Stimulated activated CD8-positive, alpha-beta memory T cell treated with anti-CD3 and anti-CD28 coated beads, Interleukin-15, amount 100 ng/mL, for 48 hours (primary cell): ENCODE data around the gene PAX7.

Experiments
- DNase-seq, 2 donors: peaks; one replicate each; pipeline ENCODE4 v3.0.0-alpha.2; 2020; ENCODE audit warnings: low read depth in 2 of 2

PAX7 gene

DNA sequence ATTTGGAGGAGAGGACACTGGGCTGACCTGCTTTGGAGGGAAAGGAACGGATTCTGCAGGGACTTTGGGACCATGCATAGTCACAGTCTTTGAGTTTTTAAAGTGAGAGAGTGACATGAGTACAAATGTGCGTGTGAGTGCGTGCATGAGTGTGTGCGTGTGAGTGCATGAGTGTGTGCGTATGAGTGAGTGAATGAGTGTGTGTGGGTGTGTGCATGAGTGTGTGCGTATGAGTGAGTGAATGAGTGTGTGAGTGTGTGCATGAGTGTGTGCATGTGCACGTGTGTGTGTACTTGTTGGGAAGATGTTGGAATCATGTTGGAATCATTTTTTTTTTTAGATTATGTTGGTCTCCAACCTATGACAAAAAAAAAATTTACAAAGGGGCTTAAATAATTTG, 70.5 kb downstream of the PAX7 start:
- no peak for DNase-seq

DNA sequence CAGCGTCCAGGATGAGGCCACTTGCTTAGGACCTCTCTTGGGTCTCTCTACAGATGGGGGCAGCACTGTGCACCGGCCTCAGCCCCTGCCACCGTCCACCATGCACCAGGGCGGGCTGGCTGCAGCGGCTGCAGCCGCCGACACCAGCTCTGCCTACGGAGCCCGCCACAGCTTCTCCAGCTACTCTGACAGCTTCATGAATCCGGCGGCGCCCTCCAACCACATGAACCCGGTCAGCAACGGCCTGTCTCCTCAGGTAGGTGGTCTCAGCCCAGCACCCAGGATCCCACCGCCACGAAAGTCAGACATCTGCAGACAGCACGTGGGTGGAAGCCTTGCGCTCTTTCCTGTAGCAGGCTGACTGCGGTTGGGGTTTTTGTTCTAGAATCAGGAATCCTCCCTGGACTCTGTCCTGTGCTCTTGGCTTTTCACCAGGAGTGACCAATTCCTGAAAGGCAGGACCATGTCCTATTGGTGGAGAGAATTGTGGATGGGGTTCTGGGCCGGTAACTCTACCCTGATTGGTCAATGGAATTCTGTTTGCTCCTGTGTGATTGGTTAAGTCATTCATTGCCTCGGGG, 72.5 kb downstream of the PAX7 start:
- no peak for DNase-seq

DNA sequence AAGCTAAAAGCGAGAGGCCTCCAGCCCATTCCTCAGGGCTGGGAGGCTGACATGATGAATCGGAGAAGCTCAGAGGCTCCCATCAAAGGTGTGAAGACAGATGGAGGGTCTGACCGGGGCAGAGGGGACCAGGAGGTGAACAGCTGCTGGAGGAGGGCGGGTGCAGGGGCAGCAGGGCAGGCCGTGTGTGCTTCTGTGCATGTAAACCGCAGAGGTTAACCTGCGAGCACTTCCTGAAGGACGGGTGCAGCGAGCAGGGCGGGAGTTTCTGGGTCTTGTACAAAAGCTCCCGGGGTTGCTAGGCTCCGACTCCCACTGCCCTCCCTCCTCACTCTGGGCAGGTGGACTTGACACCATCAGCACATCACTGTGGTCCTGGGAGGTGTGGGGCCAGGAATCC, 75.2 kb downstream of the PAX7 start:
- DNase-seq, result no peak

DNA sequence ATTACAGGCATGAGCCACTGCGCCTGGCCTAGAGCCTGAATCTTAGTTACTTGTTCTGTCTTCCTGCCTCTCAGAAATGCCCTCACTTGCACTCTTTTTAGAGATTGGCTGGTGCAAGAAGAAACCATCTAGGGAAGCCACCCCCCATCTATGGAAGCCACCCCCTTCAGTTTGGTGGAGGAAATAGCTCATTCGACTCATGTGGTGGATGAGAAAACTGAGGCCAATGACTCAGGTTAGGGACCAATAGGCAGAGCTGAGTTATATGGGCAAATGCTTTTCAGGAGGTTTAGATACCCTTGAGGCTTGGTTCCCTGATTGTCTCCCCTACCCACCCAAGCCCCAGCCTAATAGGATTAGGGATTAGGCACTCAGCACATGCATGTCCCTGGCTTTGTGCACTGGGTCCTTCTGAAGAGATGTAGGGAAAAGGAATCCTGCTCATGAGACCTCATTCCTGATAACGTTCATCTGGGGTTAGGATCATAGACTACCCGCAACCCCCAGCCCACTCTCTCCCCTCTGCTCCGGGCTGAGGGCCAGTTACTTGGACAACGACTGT, 77.1 kb downstream of the PAX7 start:
- DNase-seq, result no peak

DNA sequence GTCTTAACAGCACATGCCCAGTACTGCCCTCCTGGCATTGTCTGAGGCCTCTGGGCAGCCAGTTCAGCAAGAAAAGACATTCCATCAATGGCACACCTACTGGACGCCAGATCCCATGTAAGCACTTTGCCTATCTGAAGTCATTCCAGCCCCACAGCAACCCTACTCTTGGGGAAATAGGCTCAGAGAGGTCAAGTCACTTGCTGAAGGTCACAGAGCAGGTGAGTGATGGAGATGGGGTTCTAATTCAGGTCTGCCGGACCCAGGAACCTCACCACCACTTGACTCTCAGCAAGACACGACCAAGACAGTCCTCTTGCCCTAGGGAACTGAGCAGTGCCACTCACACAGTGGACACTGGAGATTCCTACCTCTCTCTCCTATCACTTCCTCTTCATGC, 79.4 kb downstream of the PAX7 start:
- DNase-seq, result no peak

DNA sequence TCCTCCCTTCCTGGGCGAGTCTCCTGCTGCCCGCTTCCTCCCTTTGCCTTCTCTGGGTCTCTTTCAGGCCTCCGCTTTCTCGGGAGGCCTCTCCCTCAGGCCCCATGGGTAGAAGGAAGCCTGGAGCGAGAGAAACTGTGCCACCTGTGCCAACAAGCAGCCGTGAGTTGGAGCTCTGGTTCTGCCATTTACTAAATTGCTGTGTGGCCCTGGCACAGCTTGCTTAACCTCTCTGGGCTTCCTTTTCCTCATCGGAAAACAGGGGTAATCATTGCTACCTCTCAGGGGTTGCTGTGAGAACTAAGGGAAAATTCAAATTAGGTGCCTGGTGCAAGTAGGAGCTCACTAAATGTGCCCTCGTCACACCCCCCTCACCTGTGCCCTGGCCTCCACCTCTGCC, 80.4 kb downstream of the PAX7 start:
- no peak for DNase-seq

DNA sequence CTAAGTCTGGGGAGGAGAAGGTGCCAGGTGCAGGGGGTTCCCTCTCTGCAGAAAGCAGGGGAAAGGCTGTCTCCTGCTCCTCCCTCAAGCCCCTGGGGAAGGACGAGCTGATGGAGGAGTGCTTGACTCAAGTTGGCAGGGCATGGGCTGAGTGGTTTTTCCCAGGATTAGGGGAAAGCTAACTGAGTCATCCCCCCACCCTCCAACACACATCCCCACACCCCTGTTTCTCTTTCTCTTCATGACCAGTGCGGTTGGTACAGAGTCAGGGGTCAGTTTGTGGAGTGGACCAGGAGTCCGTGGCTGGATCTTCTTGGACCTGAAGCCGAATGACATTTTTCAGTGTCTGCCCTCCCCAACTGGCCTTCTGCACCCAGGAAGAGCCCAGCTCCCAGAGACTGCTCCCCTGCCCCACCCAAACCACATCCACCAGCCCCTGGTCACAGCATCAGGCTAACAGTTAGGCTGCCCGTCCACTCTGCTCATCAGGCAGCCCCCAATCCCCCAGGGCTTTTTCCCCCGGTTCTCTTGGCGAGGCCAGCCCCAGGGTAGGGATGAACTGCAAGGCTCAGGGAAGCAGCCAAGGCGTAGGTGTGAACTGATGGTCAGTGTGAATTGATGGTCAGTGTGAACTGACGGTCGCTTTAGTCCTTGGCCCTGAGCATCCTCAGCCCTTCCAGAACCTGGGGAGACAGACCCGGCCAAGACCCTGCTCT, 81.0 kb downstream of the PAX7 start:
- no peak for DNase-seq

DNA sequence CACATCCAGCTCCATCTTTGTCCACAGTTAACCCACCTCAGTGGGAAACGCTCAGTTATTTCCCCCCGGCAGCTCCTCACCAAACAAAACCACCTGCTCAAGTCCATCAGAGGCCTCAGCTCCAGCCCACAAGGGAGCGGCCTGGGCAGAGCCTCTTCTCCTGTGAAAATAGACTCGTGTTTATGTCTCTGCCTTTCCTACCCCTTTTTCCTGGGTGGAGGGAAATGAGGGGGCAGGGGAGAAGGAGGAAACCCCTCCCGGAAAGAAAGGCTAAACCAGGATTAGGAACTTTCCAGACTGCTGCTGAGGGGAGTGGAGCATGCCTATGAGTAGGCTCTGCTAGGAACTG, 81.6 kb downstream of the PAX7 start:
- DNase-seq, result no peak

DNA sequence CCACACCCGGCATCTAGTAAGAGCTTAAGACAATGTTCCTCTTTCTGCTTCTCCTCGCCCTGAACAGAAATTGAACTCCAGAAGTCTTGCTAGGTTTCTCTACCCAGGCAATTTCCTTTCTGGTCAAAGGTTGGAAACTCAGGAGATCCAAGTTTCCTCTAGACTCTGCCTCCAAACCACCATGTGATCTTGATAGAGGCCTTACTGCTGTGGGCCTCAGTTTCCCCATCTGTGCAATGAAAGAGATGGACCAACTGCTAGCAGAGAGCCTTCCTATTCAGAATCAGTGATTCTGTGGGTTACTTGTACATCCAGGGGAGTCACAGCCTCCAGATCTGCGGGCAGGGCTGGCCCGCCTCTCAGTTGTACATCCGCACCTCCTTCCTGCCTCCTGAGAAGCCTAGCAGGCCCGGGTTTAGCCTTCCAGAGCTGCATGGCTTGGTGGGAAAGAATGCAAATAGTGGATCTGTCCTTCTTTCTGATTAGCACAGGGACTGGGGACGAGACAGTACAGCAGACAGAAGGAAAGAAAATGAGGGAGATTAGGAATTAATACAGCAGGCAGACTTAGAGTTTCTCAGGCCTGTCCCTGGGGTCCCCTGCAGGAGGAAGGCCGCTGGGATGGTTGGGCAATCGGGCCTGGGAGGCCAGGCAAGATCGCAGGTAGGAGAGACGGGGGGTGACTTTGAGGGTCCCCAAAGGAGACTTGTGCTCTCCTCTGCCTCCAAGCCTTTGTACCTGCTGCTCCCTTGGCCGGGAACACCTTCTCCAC, 83.9 kb downstream of the PAX7 start:
- no peak for DNase-seq

DNA sequence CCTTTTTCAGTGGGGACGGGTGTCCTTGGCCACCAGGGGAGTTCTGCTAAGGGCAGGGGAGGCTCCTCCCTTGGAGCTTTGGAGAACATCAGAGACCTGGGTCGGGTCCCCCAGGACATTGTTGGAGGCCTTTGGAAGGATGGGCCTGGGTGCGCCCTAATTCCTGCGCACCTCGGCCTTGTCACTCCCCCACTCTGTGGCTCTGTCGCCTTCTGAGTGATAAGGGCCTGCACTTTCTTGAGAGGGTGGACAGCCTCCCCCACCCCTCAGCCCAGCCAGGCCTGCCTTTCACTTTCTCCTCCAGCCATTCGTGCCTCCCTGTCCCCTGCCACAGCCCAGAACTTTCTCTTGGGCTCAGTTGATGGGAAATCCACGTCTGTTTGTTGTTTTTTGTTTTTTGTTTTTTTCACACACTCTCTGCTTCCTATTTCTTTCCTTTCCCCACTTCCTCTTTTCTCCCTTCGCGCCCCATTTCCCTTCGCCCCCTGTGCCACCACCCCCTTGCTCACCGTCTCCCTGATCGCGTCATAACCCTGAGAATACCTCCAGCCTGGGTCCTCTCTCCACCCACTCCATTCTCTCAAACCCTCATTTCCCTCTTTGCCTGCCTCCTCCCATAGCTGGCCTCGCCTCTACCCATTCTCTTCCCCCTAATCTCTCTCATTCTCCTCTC, 85.6 kb downstream of the PAX7 start:
- no peak for DNase-seq

DNA sequence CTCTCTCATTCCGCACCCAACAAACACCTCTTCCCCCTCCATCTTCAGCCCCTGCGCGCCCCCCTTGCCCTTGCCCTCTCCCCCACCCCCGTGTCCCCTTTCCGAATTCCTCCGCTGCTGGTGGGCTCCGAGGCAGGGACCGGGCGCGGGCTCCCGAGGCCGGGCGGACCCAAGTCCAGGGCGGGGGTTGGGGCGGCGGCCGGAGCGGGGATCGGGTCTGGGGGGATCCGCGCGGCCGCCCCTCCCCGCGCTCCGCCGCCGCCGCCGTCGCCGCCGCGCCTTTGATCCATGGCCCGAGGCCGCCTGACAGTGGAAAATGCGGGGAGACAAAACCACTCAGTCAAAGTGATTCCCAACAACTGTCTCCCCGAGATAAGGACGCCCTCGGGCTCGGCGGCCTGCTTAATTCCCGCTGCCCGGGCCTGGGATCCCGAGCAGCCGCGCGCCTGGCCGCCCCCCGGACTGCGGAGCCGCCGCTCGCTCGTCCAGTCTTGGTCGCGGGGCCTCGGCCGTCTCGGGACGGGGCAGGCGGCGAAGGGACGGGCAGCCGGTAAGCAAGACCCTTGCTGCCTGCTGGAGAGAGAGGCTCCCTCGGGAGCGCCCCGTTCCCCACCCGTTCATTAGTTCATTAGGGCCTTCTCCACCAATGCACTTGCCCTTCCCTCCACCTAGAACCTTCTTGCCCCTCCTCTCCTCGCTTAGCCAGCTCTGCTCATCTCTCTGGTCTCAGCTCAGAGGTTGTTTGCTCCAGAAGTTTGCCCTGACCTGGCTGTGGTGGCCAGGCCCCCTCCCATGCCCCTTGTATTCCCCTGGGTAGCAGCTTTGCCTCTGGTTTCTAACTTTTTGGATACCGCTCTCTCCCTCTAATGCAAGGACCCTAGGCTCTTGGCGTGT, 86.4 kb downstream of the PAX7 start:
- no peak for DNase-seq

DNA sequence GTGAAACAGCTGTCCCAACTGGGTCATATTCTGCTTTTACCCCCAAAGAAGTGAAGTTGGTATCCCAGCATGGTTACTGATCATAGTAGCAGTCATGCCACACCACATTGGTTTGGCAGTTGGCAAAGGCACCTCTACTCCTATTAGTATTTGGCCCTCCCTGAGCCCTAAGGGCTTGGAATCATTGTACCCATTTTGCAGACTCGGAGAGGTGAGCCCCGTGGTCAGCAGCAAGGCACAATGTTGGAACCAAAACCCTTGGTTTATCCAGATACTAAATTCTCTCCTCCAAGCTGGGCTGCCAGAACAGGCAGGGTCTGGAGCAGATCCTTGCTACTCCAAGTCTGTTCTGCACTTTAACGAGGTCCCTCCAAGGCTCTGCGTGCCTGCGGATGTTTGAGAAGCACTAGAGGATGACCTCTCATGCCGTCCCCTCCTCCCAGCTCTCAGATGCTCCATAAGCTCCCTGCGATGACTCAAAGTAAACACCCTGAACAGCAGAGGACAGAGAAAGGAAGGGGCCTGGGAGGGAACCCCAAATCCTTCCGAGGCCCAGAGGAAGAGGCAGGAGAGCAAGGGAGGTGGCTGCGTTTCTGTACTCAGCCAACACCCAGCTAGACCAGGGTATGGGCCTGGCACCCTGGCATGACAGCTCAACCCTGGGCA, 89.3 kb downstream of the PAX7 start:
- no peak for DNase-seq

DNA sequence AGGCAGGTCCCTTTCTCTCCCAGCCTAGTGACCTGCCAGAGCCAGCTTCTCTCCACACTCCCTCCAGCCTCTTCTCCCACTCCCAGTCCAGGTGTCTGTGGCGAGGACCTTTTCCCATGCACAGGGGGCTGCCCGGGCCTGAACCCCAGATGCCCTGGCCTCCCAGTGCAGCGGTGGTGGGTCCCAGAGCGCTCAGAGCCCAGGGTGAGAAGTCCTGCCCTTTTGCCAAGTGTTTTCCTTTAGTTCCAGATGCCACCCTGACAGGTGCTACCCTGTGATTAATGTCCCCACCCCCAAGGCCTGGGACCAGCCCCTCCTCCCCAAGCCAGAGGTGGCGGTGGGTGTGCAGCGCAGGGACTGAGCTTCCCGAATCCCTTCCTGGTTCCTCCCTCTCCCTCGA, 90.4 kb downstream of the PAX7 start:
- DNase-seq, result no peak

DNA sequence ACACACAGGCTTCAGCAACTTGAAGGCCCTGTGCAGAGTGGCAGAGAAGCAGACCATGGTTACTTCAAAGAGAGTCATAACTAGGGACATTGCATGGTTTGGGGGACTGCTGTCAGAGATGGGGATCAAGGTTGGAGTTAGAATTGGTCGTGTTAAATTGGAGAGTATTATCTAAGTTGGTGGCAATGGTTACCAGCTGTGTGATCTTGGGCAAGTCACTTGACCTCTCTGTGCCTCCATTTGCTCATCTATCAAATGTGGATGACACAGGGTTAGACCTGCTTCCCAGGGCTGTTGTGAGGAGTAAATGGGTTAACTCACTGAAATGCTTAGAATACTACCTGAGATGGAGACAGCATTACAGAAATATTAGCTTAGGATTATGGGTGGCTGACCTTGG, 91.1 kb downstream of the PAX7 start:
- no peak for DNase-seq

DNA sequence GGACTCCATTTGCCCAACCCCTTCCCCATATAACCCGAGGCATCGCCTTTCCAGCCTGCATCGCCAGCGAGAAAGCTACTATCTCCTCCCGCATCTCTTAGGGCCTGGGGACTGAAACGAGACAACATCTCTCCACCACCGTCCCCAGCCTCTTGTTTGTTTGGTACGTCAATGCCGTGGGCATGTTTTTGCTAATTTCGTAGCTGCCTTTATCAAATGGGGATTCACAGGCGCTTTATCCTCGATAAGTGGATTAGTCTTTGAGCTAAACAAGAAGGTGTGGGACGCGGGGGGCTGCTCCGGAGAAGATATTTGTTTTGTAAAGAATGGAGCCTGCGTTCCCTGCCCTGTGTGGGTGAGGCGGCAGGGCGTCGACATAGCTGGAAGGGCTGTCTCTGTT, 91.6 kb downstream of the PAX7 start:
- DNase-seq, result no peak

DNA sequence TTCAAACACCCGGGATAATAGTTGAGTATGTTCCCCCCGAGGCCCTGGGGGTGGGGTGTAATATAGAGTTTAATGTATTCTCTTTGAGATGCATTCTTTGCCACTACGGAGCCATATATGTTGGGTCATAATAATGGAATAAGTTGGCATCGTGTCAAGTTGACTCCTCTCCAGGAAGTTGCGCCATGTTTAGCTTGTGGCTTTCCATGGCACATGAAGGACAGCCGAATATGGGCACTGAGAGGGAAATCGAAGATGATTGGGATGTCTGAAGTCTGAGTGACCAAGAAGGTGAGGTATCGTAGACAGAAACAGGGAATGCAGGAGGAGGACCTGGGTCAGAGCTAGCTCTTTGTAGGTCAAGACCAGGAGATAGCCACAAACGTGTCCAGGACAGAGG, 92.6 kb downstream of the PAX7 start:
- no peak for DNase-seq

DNA sequence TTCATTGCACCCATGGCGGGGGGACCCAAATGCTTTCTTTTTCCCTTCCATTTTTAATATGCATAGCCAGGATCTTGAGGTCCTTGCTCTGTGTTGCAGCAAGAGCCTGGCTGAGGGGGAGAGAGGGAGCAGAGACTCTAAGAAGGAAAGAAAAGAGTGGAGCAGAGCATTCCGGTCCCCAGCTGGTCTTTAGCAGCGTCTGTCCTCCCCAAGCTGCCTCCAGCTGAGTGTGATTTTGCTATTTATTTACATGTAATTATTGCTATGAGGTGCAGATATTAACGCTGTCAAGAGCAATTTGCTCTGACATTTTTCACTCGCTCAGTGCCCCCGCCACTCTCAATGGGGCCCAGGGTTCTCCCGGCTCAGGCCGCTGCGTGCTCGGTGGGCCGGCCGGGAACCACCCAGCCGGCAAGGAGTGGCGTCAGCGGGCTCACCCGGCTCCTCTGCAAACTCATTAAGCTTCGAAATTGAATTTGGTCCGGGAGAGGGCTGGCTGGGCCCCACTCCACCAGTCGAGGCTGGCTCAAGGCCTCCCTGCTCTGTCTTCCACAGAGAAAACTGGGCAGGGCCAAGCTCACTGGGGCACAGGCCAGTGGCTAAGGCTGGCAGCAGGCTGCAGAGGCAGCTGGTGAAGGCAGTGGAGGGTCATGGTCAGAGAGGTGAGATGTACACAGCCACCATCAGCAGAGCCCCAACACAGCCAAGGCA, 93.2 kb downstream of the PAX7 start:
- no peak for DNase-seq

DNA sequence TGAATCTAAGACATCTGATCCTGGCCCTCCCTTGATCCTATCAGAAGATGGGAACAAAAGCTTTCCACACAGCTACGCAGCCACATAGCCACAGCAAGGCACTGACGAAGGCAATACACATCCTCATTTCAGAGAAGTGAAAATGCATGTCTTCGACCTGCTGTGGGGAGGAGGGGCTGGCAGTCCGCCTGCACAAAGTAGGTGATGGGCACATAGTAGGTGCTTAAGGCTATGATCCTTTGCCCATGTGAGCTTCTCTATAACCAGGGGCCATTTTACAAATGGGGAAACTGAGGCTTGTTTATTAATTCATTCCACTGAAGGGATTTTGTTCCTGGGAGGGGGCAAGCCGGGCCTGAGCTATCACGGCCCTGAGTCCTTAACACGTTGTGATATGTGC, 94.2 kb downstream of the PAX7 start:
- no peak for DNase-seq

DNA sequence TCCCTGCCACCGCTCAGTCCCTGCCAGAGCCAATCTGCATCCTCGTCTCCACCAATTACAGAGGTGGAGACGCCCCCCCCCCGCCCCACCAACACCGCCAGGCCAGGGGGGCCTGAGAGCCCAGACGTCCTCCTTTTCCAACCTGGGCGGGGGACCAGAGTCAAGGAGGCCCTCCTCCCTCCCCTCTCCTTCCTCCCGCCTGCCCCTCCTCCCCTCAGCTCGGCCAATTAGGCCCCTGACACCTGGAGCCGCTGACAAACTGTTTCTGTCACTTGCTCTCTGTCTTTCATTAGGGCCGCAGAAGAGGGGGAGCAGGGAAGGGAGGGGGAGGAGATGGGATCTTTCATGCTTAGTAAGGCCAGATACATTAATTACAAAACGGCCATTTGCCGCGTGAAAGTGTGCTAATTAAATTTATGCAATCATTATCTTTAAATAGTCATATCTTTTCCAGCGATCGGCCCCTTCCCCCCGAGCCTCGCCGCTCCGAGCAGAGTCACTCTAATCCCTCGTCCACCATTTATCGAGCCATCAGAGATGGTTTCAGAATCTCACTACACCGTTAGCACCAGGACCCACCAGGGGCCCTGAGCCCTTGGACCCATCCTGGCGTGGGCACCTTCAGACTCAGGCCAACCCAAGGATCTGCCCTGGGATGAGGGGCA, 94.7 kb downstream of the PAX7 start:
- DNase-seq, result no peak

DNA sequence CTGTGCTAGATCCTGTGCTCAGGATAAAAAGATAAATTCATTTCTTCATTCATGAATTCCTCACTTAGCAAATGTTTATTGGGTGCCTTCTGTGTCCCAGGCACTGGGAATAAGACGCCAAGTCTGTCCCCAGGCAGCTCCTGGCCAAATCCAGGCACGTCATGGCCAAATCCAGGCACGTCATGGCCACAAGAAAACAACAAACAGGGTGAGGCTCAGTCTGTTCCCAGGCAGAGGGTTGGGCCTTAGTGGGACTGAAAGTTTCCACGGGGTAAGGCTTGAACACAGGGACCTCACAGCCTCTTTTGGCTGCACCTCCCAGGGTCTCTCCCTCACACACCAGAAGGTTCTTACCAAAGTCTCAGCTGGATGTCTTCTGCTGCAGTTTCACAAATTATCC, 95.7 kb downstream of the PAX7 start:
- no peak for DNase-seq
